Measurements from ENCODE around the gene TLE4. TPM values are rescaled to one million over a fixed set of nuclear protein-coding genes. Genes with fewer than 3 reads are reported as not detected.

TLE4 gene
- total and polyA plus RNA-seq, 10 of the 15 experiments (the other 5 are each of a cell fraction or from before 2014, with no cell fraction given) = 5.3 to 53.3 (median 23.3) TPM

DNA sequence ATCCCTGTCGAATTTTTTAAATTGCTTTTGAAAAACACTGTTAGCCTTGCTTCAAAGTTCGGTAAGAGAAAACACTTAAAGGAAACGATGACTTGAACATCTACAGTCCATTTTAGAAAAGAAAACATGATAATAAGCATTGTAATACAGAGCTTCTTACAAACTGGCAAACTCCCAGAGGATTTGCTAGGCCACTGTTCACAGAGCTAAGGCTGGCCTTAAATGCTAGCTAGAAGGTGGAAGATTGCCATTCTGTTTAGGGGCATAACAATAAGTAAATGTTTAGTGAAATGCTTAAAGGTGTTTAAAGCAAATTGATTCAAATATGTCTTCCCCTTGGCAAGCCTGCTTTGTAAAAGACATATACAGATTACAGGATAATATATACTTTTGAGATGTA is 169.6 kb downstream of the TLE4 start:
- Histone ChIP-seq H3K36me3 (ENCODE audit: control insufficient read depth in 2 of 2, insufficient read depth in 2 of 2, low read length in 1 of 2) (no peaks in the 10 kb centered on the region), H3K4me2 (ENCODE audit: control insufficient read depth, insufficient read depth) (no peak overlapping the region), H3K79me2 (ENCODE audit: control insufficient read depth, insufficient read depth, low read length) (no peaks in the 10 kb centered on the region), H3K27me3 (replicated peaks in 1 of 2; ENCODE audit: control insufficient read depth in 2 of 2, insufficient read depth in 2 of 2, low read length in 1 of 2) (no peaks in the 10 kb centered on the region), H3K27ac (ENCODE audit: control insufficient read depth, insufficient read depth) (no peak overlapping the region), H3K9me3 (replicated peaks; ENCODE audit: control insufficient read depth, insufficient read depth, low read length) (no peaks in the 10 kb centered on the region), H3K4me1 (ENCODE audit: control insufficient read depth, insufficient read depth, low read length) (no peaks in the 10 kb centered on the region), H3K4me3 (no peak overlapping the region), H2AFZ (ENCODE audit: control insufficient read depth, low read depth, low read length) (no peak overlapping the region), H3K9ac (ENCODE audit: control insufficient read depth, insufficient read depth, low read length) (no peak overlapping the region), H4K20me1 (ENCODE audit: control insufficient read depth, insufficient read depth) (no peaks in the 10 kb centered on the region)
- in situ Hi-C loops (cut with MboI) = no loop called here
- WGBS (ENCODE audit: insufficient coverage, insufficient replicate concordance, low lambda C conversion rate, missing lambda C conversion rate) = 42% methylated on average over 3 of the region's 3 CpGs
- no peak for FAIRE-seq
- SMC1A ChIA-PET (ENCODE audit: uncharacterized antibody, unreplicated experiment) = no interaction called here
- TF ChIP-seq FOXM1 (IDR thresholded peaks at IDR 0.05; ENCODE audit: low read depth, low read length) = no peak
- TF ChIP-seq EZH2 (IDR thresholded peaks at IDR 0.05; ENCODE audit: borderline replicate concordance, control insufficient read depth, low read depth, low read length) = no peak
- no peak for TF ChIP-seq DPF2 (IDR thresholded peaks at IDR 0.05)
- TF ChIP-seq PAX5 (IDR thresholded peaks at IDR 0.05; ENCODE audit: borderline replicate concordance, low read depth, low read length) = no peak
- TF ChIP-seq POLR2AphosphoS2 (IDR thresholded peaks at IDR 0.05; ENCODE audit: low read depth, low read length) = no peak
- TF ChIP-seq, protein P1, sequence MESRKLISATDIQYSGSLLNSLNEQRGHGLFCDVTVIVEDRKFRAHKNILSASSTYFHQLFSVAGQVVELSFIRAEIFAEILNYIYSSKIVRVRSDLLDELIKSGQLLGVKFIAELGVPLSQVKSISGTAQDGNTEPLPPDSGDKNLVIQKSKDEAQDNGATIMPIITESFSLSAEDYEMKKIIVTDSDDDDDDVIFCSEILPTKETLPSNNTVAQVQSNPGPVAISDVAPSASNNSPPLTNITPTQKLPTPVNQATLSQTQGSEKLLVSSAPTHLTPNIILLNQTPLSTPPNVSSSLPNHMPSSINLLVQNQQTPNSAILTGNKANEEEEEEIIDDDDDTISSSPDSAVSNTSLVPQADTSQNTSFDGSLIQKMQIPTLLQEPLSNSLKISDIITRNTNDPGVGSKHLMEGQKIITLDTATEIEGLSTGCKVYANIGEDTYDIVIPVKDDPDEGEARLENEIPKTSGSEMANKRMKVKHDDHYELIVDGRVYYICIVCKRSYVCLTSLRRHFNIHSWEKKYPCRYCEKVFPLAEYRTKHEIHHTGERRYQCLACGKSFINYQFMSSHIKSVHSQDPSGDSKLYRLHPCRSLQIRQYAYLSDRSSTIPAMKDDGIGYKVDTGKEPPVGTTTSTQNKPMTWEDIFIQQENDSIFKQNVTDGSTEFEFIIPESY (IDR thresholded peaks at IDR 0.05) = no peak
- TF ChIP-seq RUNX3 (IDR thresholded peaks at IDR 0.05; ENCODE audit: low read length) = no peak
- TF ChIP-seq KLF5 (IDR thresholded peaks at IDR 0.05; ENCODE audit: partially characterized antibody) = no peak
- no peak for TF ChIP-seq SUPT20H (IDR thresholded peaks at IDR 0.05; ENCODE audit: borderline replicate concordance, control insufficient read depth, low read depth, low read length)
- no peak for TF ChIP-seq NFIC (IDR thresholded peaks at IDR 0.05; ENCODE audit: low read depth, low read length)
- no peak for TF ChIP-seq BMI1 (IDR thresholded peaks at IDR 0.05; ENCODE audit: borderline replicate concordance)
- TF ChIP-seq RELA (IDR thresholded peaks at IDR 0.05; ENCODE audit: borderline replicate concordance, partially characterized antibody) = no peak
- TF ChIP-seq TAF1 (IDR thresholded peaks at IDR 0.05; ENCODE audit: borderline replicate concordance, low read depth, low read length) = no peak
- TF ChIP-seq, protein P2, sequence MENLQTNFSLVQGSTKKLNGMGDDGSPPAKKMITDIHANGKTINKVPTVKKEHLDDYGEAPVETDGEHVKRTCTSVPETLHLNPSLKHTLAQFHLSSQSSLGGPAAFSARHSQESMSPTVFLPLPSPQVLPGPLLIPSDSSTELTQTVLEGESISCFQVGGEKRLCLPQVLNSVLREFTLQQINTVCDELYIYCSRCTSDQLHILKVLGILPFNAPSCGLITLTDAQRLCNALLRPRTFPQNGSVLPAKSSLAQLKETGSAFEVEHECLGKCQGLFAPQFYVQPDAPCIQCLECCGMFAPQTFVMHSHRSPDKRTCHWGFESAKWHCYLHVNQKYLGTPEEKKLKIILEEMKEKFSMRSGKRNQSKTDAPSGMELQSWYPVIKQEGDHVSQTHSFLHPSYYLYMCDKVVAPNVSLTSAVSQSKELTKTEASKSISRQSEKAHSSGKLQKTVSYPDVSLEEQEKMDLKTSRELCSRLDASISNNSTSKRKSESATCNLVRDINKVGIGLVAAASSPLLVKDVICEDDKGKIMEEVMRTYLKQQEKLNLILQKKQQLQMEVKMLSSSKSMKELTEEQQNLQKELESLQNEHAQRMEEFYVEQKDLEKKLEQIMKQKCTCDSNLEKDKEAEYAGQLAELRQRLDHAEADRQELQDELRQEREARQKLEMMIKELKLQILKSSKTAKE (IDR thresholded peaks at IDR 0.05; ENCODE audit: low read depth, poor library complexity, severe bottlenecking) = no peak
- CTCF ChIA-PET = no interaction called here
- BruUV-seq (replicated peaks) = no TSS peak
- RAD21 ChIA-PET (ENCODE audit: unreplicated experiment) = interaction anchor here (1.1 kb wide), 1 partner anchor 47 kb away, joined by 3 read pairs; no protein-coding TSS in a partner anchor
- POLR2A ChIA-PET = no interaction called here
- intact Hi-C loops (cut with micrococcal nuclease; ENCODE audit: unreplicated experiment) = no loop called here
- DNase-seq (ENCODE audit: low read depth, low spot score) = no peak
- ATAC-seq = no peak
